Activated CD4-positive, alpha-beta T cell treated with anti-CD3 and anti-CD28 coated beads for 36 hours (primary cell): ENCODE measurements around the gene LDLRAD4. TPM values are rescaled to one million over a fixed set of nuclear protein-coding genes. Genes with fewer than 3 reads are reported as not detected.

Experiments used
- microRNA-seq: library from miRNA; unstranded; fragments of <30 nt; microRNA quantifications from one replicate; pipeline ENCODE4 v1.2.0, GENCODE V29; 2021; ENCODE audit warnings: borderline replicate concordance
- total RNA-seq, 2 experiments: library from RNA; stranded (reverse); gene quantifications; one replicate each; pipeline ENCODE4 v1.2.3, GENCODE V29; 2021

Gene LDLRAD4
- total RNA-seq, 2 experiments from 2014 or later, result 29.3 to 32.2 TPM

Small RNA genes lying within 50 kb of the gene (microRNA-seq; reads per million reads assigned to microRNA genes)
- not detected for gene MIR4526
- not detected for gene MIR5190

Other genes starting within 250 kb of the LDLRAD4 start
- gene CEP192, start 227.4 kb upstream of the LDLRAD4 start, total RNA-seq, result 10 to 100 TPM; 36.0 to 39.3 TPM